CD14-positive monocyte (primary cell): ENCODE measurements around the gene ANKAR. TPM values are rescaled to one million over a fixed set of nuclear protein-coding genes. Genes with fewer than 3 reads are reported as not detected.

Source experiments
- DNase-seq, 3 donors: peaks; one replicate each; pipeline ENCODE4 v3.0.0-alpha.2; 2011 to 2022
- H2AFZ ChIP-seq: 2 replicates; pipeline ENCODE4 v1.6.0; 2012; ENCODE audit warnings: mild to moderate bottlenecking, low read depth, low read length, inconsistent platforms; ENCODE audit not compliant: insufficient read depth, poor library complexity, severe bottlenecking
- H3K27ac ChIP-seq, 2 donors: 1 replicate in 1 of 2; 2 replicates in 1 of 2; pipeline ENCODE4 v1.5.1; 2012 to 2013; ENCODE audit warnings: low read length in 2 of 2, control low read depth in 1 of 2, inconsistent platforms in 1 of 2, low read depth in 1 of 2, mild to moderate bottlenecking in 1 of 2
- H3K27me3 ChIP-seq, 2 donors: one replicate each; pipeline versions ENCODE4 v1.6.0 to v1.6.1; 2011 to 2013; ENCODE audit warnings: low read length in 2 of 2; ENCODE audit not compliant: control insufficient read depth in 2 of 2, insufficient read depth in 2 of 2
- H3K36me3 ChIP-seq, 2 donors: replicated peaks in 1 of 2; 1 replicate in 1 of 2; 2 replicates in 1 of 2; pipeline versions ENCODE4 v1.5.1 to v1.6.1; 2012 to 2013; ENCODE audit warnings: low read length in 2 of 2, control low read depth in 1 of 2, inconsistent platforms in 1 of 2, mild to moderate bottlenecking in 1 of 2; ENCODE audit not compliant: insufficient read depth in 2 of 2, control insufficient read depth in 1 of 2
- H3K4me1 ChIP-seq, 2 donors: 1 replicate in 1 of 2; 2 replicates in 1 of 2; pipeline versions ENCODE4 v1.5.1 to v1.6.1; 2012 to 2013; ENCODE audit warnings: low read length in 2 of 2, control low read depth in 1 of 2, inconsistent platforms in 1 of 2, mild to moderate bottlenecking in 1 of 2, moderate library complexity in 1 of 2; ENCODE audit not compliant: insufficient read depth in 2 of 2, control insufficient read depth in 1 of 2
- H3K4me2 ChIP-seq: replicated peaks from 2 replicates; pipeline ENCODE3; 2012; ENCODE audit warnings: low read length, moderate library complexity, mild to moderate bottlenecking; ENCODE audit not compliant: poor library complexity, severe bottlenecking; ENCODE audit errors: extremely low read depth
- H3K4me3 ChIP-seq, 3 experiments: fragments of 200-600 bp in 1 of 3; sonication (generic) in 1 of 3; replicated peaks in 1 of 3; 1 replicate in 2 of 3; 2 replicates in 1 of 3; pipeline ENCODE4 v1.5.1; 2011 to 2013; ENCODE audit warnings: low read length in 3 of 3, mild to moderate bottlenecking in 3 of 3, control low read depth in 2 of 3, low read depth in 2 of 3, inconsistent platforms in 1 of 3, moderate library complexity in 1 of 3
- H3K79me2 ChIP-seq: 2 replicates; pipeline ENCODE4 v1.6.0; 2012; ENCODE audit warnings: mild to moderate bottlenecking, control low read depth, inconsistent platforms, low read length, moderate library complexity; ENCODE audit not compliant: insufficient read depth
- H3K9ac ChIP-seq: 2 replicates; pipeline ENCODE4 v1.6.0; 2017; ENCODE audit warnings: low read length, mild to moderate bottlenecking; ENCODE audit not compliant: insufficient read depth, poor library complexity, severe bottlenecking
- H3K9me3 ChIP-seq, 2 donors: replicated peaks in 1 of 2; 1 replicate in 1 of 2; 2 replicates in 1 of 2; pipeline versions ENCODE4 v1.5.1 to v1.6.1; 2012 to 2013; ENCODE audit warnings: low read length in 2 of 2, control low read depth in 1 of 2; ENCODE audit not compliant: control insufficient read depth in 1 of 2, insufficient read depth in 1 of 2
- H4K20me1 ChIP-seq: 2 replicates; pipeline ENCODE4 v1.6.0; 2012; ENCODE audit warnings: mild to moderate bottlenecking, low read length, control low read depth, moderate library complexity; ENCODE audit not compliant: insufficient read depth
- H3K27ac Mint-ChIP-seq, 7 donors: one replicate each; pipeline ENCODE4 v1.8.0; 2020; ENCODE audit warnings: mild to moderate bottlenecking in 7 of 7, mixed read lengths in 7 of 7, moderate library complexity in 6 of 7, inconsistent platforms in 2 of 7
- H3K27me3 Mint-ChIP-seq, 3 donors: one replicate each; pipeline ENCODE4 v1.8.0; 2021 to 2022; ENCODE audit warnings: low read depth in 3 of 3, mild to moderate bottlenecking in 3 of 3, mixed read lengths in 3 of 3, moderate library complexity in 3 of 3, inconsistent platforms in 1 of 3
- H3K36me3 Mint-ChIP-seq, 2 donors: one replicate each; pipeline ENCODE4 v1.8.0; 2020; ENCODE audit warnings: mixed read lengths in 2 of 2, inconsistent platforms in 1 of 2, mild to moderate bottlenecking in 1 of 2
- H3K4me1 Mint-ChIP-seq: one replicate; pipeline ENCODE4 v1.8.0; 2020; ENCODE audit warnings: mild to moderate bottlenecking, mixed read lengths
- H3K4me3 Mint-ChIP-seq, 2 donors: one replicate each; pipeline ENCODE4 v1.8.0; 2020; ENCODE audit warnings: mild to moderate bottlenecking in 2 of 2, mixed read lengths in 2 of 2, moderate library complexity in 1 of 2
- H3K9me3 Mint-ChIP-seq, 7 donors: one replicate each; pipeline ENCODE4 v1.8.0; 2020 to 2022; ENCODE audit warnings: mixed read lengths in 7 of 7, mild to moderate bottlenecking in 6 of 7, moderate library complexity in 6 of 7, inconsistent platforms in 2 of 7
- WGBS: methylation state at CpG from one replicate; pipeline ENCODE4 v1.1.5; 2013; ENCODE audit warnings: missing lambda C conversion rate; ENCODE audit not compliant: insufficient coverage; 5-methylcytosine and 5-hydroxymethylcytosine counted together
- intact Hi-C, 2 donors: fragments of 100-400 bp; cut with micrococcal nuclease; formaldehyde crosslinking; loops; one replicate each; pipeline versions ENCODE4 v1.15.0 to v1.15.1; 2023
- polyA plus RNA-seq, 3 donors: library from polyadenylated mRNA; depleted of rRNA in 1 of 3; unstranded in 2 of 3; stranded (reverse) in 1 of 3; fragments of 300-500 nt in 2 of 3; fragments of >200 nt in 1 of 3; fragmentation: Illumina TruSeq in 2 of 3; gene quantifications; 1 replicate in 2 of 3; 2 replicates in 1 of 3; pipeline ENCODE4 v1.2.3, GENCODE V29; 2012 to 2021
- TF ChIP-seq, protein P1 (sequence below): fragments of 200-600 bp; IDR thresholded peaks from one replicate; pipeline ENCODE4 v1.8.0; 2022; ENCODE audit warnings: antibody characterized with exemption, mild to moderate bottlenecking

ANKAR gene
- polyA plus RNA-seq, 3 donors = 1.1 to 2.3 (median 1.4) TPM

DNA sequence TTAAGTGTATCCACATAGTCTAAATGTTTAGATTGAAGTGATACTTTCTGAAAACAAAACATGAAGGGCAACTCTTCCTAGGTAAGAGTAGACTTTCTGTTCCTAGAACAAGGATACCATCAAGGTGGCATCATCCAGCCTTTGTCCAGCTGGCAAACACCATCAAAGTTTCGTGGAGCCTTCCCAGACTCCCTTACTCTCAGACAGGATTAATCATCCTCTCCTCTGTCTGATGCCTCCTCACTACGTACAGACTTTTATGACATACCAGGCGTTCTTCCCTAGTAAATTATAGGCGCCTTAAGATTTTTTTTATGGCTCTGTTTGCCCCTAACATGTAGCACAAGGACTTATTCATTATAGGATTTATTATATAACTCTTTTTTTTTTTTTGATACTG lies 42.6 kb upstream of the ANKAR start:
- H3K9me3 Mint-ChIP-seq = no peaks in the 10 kb centered on the region
- H3K4me1 Mint-ChIP-seq = no peaks in the 10 kb centered on the region
- H3K36me3 ChIP-seq = no peaks in the 10 kb centered on the region
- H3K9me3 ChIP-seq = no peaks in the 10 kb centered on the region
- DNase-seq = no peak
- intact Hi-C loops = no loop called here
- no peaks in the 10 kb centered on the region for H4K20me1 ChIP-seq
- no peaks in the 10 kb centered on the region for H3K79me2 ChIP-seq
- H3K9ac ChIP-seq = no peak overlapping the region
- no peaks in the 10 kb centered on the region for H3K27me3 ChIP-seq
- H3K4me3 ChIP-seq = no peak overlapping the region
- H2AFZ ChIP-seq = no peak overlapping the region
- no peak overlapping the region for H3K27ac ChIP-seq
- H3K27ac Mint-ChIP-seq = peak overlapping the region in 2 of 7 donors; percentile 42 to 58
- no CpG with 5 or more reads among the region's 4 CpGs for WGBS
- no peaks in the 10 kb centered on the region for H3K36me3 Mint-ChIP-seq
- no peaks in the 10 kb centered on the region for H3K4me1 ChIP-seq
- H3K4me2 ChIP-seq = no peak overlapping the region
- TF ChIP-seq, protein P1, sequence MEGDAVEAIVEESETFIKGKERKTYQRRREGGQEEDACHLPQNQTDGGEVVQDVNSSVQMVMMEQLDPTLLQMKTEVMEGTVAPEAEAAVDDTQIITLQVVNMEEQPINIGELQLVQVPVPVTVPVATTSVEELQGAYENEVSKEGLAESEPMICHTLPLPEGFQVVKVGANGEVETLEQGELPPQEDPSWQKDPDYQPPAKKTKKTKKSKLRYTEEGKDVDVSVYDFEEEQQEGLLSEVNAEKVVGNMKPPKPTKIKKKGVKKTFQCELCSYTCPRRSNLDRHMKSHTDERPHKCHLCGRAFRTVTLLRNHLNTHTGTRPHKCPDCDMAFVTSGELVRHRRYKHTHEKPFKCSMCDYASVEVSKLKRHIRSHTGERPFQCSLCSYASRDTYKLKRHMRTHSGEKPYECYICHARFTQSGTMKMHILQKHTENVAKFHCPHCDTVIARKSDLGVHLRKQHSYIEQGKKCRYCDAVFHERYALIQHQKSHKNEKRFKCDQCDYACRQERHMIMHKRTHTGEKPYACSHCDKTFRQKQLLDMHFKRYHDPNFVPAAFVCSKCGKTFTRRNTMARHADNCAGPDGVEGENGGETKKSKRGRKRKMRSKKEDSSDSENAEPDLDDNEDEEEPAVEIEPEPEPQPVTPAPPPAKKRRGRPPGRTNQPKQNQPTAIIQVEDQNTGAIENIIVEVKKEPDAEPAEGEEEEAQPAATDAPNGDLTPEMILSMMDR = no peak
- H3K4me3 Mint-ChIP-seq = no peak overlapping the region
- peaks cover 0 to 2% (median 0%) of the 10 kb centered on the region in 3 donors for H3K27me3 Mint-ChIP-seq

DNA sequence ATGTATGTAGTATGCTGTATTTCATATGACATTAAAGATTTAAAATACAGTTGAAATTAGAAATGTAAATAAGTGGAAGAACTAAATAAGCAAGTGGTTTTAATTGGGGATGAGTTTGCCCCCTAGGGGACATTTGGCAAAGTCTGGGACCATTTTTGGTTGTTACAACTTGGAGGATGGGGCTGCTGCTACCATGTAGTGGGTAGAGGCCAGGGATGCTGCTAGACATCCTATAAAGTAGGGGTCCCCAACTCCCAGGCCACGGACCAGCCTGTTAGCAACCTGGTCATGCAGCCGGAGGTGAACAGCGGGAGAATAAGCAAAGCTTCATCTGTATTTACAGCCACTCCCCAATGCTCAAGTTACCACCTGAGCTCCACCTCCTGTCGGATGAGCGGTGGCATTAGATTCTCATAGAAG lies 41.1 kb upstream of the ANKAR start:
- H3K9ac ChIP-seq = no peak overlapping the region
- H4K20me1 ChIP-seq = no peaks in the 10 kb centered on the region
- H3K4me1 ChIP-seq = no peaks in the 10 kb centered on the region
- DNase-seq = peak in 2 of 3 donors; percentile 11 to 16
- no peaks in the 10 kb centered on the region for H3K36me3 Mint-ChIP-seq
- TF ChIP-seq, protein P1 = peak; percentile 60
- H3K4me2 ChIP-seq = no peak overlapping the region
- H3K9me3 Mint-ChIP-seq = no peaks in the 10 kb centered on the region
- no peak overlapping the region for H2AFZ ChIP-seq
- H3K4me3 ChIP-seq = no peak overlapping the region
- no peak overlapping the region for H3K27ac Mint-ChIP-seq
- no peaks in the 10 kb centered on the region for H3K79me2 ChIP-seq
- no peaks in the 10 kb centered on the region for H3K27me3 Mint-ChIP-seq
- intact Hi-C loops = no loop called here
- H3K9me3 ChIP-seq = no peaks in the 10 kb centered on the region
- H3K27me3 ChIP-seq = no peaks in the 10 kb centered on the region
- H3K27ac ChIP-seq = no peak overlapping the region
- H3K4me1 Mint-ChIP-seq = no peaks in the 10 kb centered on the region
- no peak overlapping the region for H3K4me3 Mint-ChIP-seq
- H3K36me3 ChIP-seq = no peaks in the 10 kb centered on the region
- no CpG with 5 or more reads among the region's 5 CpGs for WGBS
